ENCODE data around the gene NUDT1.

DNA sequence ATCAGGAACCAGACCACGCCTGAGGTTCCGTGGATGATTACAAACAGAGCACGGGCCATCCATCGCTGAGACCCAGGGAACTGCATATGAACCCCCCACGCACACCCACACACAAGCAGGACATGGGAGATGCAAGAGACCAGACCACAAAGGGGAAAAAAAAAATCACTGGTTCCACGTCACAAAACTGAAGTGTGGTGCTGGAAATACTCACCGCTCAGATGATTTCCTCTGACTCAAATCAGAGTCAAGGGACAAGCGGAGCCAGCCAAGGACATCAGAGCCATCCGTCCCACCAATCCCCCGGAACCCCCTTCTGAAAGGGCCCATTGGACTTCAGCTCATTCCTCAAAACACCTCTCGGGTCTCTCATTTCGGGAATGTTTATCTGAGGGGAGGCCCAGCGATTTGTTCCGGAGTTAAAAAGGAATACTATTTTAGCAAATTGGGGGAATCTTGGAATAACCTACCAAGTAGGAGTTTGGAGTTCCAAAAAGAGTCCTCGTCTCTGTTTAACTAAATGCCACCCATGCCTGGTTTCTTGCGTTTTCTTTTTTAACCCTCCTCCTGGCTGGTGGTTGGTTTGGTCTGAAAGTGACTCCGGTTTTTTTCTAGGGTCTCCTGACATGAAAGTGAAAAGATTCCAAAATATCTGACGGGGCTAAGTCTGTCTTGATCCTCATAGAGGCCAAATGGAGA is 57.3 kb downstream of the NUDT1 start:
- TF ChIP-seq, protein P1, sequence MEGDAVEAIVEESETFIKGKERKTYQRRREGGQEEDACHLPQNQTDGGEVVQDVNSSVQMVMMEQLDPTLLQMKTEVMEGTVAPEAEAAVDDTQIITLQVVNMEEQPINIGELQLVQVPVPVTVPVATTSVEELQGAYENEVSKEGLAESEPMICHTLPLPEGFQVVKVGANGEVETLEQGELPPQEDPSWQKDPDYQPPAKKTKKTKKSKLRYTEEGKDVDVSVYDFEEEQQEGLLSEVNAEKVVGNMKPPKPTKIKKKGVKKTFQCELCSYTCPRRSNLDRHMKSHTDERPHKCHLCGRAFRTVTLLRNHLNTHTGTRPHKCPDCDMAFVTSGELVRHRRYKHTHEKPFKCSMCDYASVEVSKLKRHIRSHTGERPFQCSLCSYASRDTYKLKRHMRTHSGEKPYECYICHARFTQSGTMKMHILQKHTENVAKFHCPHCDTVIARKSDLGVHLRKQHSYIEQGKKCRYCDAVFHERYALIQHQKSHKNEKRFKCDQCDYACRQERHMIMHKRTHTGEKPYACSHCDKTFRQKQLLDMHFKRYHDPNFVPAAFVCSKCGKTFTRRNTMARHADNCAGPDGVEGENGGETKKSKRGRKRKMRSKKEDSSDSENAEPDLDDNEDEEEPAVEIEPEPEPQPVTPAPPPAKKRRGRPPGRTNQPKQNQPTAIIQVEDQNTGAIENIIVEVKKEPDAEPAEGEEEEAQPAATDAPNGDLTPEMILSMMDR (IDR thresholded peaks at IDR 0.05) = no peak
- TF ChIP-seq POLR2AphosphoS5 (IDR thresholded peaks at IDR 0.05) (no peak), POLR2A (IDR thresholded peaks at IDR 0.05) (no peak), EP300 (IDR thresholded peaks at IDR 0.05) (peak in 1 of 4 donors; percentile 4)

Measured in upper lobe of left lung (tissue), 4 donors.